IPS-NIHi7 (cell line): ENCODE data around the gene SP4.
A peak's percentile ranks its signal among the peaks of the same experiment; 100 is the strongest.

Experiments
- DNase-seq: peaks from one replicate; pipeline ENCODE4 v3.0.0; 2012; ENCODE audit warnings: mixed read lengths; ENCODE audit errors: extremely low spot score

SP4 gene

GRCh38 chr7:21427871-21428658 lies at the start of gene SP4:
SP4 (plus strand) TSS chr7:21428083; CDS start chr7:21428252, 169 bp downstream.
- peak; percentile 92 for DNase-seq

DNA sequence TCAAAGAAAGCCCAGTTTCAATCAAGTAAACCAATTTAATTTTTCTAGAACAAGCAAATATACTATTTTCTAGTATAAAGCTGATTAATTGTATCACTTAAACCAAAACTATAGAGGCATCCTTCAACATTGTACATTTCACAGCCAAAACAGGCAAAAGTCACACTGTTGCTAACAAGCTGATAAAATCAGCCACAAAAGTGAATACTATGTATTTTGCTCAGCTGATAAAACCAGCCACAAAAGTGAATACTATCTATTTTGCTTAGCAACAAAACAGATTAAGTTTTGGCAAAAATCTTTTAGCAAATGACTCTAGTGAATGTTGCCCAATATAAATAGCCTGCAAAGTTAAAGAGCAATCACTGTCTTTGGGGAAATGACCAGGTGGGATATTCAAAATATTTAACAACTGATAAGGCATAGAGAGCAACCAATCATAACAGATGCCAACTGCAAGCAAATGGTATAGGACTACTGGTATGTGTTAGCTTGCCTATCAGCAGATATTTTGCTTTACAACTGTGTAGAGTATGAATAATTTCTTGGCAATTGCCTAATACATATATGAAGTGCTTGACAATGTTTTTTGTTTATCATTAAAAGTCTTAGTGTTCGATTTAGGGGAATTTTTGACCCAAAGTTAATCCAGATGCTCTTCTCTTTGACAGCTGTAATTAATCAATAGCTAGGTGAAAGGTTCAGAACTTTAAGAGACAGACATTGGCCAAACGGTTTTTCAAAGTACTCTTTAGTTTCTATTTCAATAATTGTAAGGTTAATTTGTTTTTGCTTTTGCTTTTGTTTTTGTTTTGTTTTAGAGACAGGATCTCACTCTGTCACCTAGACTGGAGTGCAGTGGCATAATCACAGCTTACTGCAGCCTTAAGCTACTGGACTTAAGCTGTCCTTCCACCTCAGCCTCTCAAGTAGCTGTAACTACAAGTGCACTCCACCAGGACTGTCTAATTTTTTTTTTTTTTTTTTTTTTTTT lies 44.4 kb upstream of the SP4 start:
- DNase-seq: no peak

GRCh38 chr7:21393937-21394336 lies 33.9 kb upstream of the SP4 start:
- no peak for DNase-seq

DNA sequence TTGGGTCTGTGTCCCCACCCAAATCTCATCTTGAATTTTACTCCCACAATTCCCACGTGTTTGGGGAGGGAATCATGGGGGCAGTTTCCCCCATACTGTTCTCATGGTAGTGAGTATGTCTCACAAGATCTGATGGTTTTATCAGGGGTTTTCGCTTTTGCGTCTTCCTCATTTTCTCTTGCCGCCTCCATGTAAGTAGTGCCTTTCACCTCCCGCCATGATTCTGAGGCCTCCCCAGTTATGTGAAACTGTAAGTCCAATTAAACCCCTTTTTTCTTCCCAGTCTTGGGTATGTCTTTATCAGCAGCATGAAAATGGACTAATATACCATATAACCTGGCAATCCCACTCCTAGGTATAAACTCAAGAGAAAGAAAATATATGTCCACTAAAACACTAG lies 25.9 kb upstream of the SP4 start:
- DNase-seq: no peak

- no peak for DNase-seq
These were observed 19.9 kb upstream of the SP4 start for GRCh38 chr7:21407796-21408480.

- DNase-seq: no peak
These were observed 19.4 kb upstream of the SP4 start for GRCh38 chr7:21408481-21408820.

DNA sequence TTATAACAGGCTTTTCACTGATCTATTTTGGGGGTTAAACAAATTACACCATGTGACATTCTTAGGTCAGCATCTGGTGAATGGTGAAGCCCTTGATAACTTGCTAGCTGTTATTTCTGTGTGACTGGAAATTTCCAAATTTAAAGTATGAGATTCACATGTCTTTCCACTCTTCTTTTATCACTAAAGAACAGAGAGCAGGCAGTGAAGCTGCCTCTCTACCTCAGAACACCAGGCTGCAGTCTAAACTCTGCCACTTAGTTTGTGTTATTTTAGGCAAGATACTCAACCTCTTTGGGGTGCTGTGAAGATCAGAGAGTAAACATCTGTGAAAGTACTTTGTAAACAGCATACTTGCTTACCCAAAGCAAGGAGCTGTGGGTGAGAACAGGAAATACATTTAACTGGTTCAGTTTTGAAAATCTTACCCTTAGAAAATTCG lies 15.5 kb upstream of the SP4 start:
- no peak for DNase-seq

GRCh38 chr7:21412957-21413356 lies 14.9 kb upstream of the SP4 start:
- peak; percentile 22 for DNase-seq

DNA sequence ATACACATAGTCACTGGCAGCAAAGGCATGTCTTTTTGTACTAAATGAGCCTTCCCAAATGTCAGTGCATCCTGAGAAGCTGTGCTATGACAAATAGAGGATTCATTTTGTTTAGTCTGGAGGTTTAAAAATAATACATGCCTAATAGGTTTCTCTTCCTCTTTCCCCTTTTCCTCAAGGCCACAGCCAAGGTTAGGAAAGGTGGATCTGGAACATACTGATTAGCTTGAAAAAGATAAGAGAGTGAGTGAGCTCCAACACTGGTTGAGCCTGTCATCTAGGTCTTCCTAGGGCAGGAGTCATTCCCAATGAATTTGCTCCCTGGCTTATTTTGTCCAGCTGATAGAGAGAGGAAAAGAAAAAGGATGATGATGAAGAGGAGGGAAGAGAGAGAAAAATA lies 14.4 kb upstream of the SP4 start:
- DNase-seq: no peak

- DNase-seq: no peak
These were observed 13.0 kb upstream of the SP4 start for GRCh38 chr7:21414795-21415393.

GRCh38 chr7:21417647-21418046 lies 10.2 kb upstream of the SP4 start:
- no peak for DNase-seq

- no peak for DNase-seq
These were observed 5.1 kb upstream of the SP4 start for GRCh38 chr7:21422751-21423150.

- no peak for DNase-seq
These were observed 2.6 kb upstream of the SP4 start for GRCh38 chr7:21425290-21425689.

DNA sequence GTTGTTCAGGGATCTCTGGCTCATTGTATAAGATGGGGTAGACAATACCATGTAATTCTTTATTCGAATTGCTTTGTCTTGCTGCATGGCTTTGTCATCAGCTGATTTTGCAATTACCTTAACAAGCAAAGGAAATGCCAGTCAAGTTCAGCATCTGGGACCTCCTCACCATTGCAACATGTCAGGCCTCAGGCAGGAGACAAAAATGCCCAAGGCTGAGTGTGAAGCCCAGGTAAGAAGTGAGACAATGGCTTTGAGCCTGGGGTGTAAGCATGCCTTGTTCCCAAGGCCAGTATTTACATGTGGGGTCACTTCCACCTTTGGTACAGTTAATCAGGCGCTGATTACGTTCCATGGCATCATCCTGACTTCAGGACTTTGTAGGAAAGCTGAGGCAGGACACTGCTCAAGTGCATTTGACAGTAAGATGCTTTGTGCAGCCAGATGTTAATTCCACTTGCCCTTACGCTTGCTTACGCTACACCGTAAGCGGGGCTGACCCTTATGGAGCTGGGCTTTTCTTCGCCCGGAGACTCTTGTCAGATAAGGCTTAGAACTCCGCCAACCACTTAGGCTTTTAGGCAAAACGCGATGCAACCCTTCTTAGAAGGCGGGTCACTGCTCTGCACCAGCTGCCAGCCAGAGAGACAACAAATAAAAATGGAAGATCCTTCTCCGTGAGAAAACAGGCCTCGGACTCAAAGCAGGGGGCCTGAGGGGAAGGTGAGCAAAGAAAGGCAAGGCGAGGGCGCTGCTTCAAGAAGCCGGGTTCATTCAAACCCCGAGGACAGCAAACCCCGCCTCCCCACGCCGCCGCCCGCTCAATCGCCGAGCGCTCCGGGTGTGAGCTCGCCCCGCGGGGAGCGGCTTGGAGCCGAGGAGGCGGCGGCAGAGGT lies 1.3 kb upstream of the SP4 start:
- peak; percentile 22 for DNase-seq

DNA sequence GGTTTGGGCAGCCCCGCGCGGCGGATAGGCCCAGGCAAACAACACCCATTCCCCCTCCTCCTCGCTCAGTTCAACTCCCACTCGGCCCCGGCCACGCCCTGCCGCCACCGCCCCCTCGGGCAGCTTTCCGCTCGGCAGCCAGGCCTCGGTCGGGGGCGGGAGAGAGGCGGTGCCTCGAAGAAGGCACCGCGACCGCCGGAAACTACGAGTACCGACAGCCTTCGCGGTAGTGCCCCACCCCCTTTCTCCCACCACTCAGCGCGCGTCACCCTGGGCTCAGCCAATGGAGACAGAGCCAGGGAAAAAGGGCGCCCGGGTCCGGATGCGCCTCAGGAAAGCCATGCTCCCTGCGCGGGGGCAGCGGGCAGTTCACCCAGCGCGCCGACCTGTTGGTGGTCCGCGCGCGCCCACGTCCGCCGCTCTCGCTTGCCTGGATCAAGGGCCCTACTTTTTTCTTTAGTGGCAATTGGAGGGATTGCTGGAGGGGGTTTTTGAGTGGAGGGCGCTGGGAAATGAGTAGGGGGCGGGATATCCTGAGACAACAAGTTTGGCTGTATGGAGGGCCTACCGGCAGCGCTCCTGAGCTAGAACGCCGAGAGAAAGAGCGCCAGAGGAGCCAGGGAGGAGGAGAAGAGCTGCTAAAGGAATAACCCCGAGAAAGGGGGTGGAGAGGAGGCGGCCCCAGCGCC lies 557 bp upstream of the SP4 start:
- peak; percentile 97 for DNase-seq

- DNase-seq: no peak
These were observed 717 bp downstream of the SP4 start for GRCh38 chr7:21428659-21428941.

GRCh38 chr7:21429021-21429420 lies 1.1 kb downstream of the SP4 start:
- DNase-seq: no peak

GRCh38 chr7:21429786-21430574 lies 2.1 kb downstream of the SP4 start:
- no peak for DNase-seq

GRCh38 chr7:21430575-21430954 lies 2.7 kb downstream of the SP4 start:
- no peak for DNase-seq
